GM19395 (cell line): ENCODE results near the gene GNPTG.

Experiments
- ATAC-seq: cut with Tn5 transposase; IDR thresholded peaks from one replicate; pipeline ENCODE4 v1.9.1; 2021; ENCODE audit warnings: mild to moderate bottlenecking, moderate library complexity; ENCODE audit not compliant: unreplicated experiment

Gene GNPTG

GRCh38 chr16:1346422-1347285 is 5.1 kb upstream of the GNPTG start:
- ATAC-seq = no peak

DNA sequence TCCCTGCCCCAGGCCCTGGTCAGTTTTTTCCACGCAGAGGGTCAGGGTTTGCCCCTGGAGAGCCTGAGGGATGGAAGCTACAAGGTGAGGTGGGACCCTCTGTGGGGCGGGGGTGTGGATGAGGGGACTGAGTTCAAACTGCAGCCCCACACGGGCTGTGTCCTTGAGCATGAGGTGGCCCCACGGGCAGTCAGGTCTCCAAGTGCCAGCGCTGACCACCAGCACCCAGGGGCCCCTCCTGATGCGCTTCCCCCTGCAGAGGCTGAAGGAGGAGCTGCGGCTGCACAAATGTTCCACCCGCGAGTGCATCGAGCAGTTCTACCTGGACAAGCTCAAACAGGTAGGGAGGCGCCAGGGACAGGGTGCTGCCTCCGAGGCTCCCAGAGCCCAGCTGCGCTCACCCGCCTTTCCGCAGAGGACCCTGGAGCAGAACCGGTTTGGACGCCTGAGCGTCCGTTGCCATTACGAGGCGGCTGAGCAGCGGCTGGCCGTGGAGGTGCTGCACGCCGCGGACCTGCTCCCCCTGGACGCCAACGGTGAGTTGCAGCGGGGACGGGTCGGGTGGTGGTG is 4.4 kb upstream of the GNPTG start:
- no peak for ATAC-seq

DNA sequence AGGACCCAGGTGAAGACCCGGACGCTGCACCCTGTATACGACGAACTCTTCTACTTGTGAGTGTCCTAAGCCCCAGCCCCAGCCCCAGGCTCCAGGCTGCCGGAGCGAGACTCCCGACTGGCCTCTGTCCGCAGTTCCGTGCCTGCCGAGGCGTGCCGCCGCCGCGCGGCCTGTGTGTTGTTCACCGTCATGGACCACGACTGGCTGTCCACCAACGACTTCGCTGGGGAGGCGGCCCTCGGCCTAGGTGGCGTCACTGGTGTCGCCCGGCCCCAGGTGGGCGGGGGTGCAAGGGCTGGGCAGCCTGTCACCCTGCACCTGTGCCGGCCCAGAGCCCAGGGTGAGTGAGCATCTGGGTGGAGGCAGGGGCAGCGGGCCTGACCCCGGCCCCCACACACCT is 3.8 kb upstream of the GNPTG start:
- ATAC-seq = no peak

- ATAC-seq = no peak
Measured at GRCh38 chr16:1348441-1348840, 3.3 kb upstream of the GNPTG start.

DNA sequence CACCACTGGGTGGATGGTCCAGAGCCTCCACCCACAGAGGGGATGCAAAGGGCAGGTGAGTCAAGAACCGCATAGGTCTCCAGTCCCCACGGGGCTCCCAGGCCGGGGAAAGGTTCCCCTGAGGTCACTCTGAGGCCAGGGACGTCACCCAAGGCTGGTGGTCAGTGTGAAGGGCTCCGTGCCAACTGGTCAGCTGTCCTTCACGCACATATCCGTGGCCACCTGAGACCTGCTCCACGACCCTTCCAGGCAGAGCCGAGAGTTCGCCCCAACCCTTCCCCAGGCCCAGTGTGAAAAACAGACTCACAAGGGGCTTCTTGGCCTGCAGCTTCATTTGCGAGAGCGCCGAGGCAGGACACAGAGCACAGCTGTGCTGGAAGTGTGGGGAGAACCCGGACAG is 2.8 kb upstream of the GNPTG start:
- no peak for ATAC-seq

DNA sequence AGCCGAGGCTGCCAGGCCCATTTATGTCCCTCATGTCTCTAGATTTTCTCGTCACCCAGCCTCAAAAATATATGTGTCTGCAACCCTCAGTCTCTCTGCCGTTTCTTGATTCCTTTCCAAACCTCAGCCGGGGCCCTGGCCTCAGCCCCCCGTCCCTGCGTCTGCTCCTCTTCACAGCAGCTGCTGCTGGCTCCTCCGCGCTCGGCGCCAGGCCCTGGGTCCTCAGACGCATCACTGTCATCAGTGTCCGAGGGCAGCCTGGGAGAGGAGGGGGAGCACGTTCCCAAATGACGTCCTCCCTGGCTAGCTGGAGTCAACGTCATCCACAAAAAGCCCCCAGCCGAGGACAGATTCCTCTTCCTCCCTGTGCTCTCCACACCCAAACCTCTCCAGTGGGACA is 2.4 kb upstream of the GNPTG start:
- ATAC-seq = no peak

DNA sequence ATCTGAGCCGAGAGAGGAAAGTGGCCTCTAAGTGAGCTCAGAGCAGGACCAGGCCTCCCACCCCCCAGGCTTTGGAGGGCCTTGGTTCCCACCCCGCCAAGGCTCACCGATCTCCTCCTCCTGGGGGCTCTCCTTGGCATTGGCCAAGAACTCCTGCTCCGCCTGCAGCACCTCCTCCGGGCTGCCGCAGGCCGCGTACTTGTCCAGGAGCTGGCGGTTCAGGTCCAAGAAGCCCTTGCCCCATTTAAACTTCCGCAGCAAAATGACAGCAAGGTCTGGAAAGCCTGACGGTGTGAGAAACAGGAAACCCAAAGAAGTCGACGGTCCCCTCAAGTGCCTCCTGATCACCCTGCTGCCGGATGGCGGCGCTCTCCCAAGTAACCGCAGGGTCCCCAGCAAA is 1.8 kb upstream of the GNPTG start:
- no peak for ATAC-seq

DNA sequence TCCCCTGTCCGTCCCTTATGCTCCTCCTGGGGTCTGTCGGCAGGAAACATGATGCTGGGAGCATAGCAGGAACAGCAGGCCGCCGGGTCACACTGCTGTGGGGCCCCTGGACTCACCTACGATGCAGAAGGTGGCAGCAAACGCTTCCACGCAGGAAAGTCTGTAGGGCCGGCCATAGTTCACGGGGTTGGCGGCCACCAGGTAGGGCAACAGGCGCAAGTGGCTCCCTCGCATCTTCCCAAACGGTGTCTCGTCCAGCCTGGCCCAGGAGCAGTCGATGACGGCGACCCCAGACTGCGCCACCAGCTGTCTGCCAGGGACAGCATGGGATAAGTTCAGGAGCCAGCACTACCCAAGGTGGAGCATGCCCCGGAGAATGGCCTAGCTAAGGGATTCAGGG is 1.0 kb upstream of the GNPTG start:
- no peak for ATAC-seq

- peak; percentile 11 for ATAC-seq
Measured at GRCh38 chr16:1351215-1351581, 533 bp upstream of the GNPTG start.

DNA sequence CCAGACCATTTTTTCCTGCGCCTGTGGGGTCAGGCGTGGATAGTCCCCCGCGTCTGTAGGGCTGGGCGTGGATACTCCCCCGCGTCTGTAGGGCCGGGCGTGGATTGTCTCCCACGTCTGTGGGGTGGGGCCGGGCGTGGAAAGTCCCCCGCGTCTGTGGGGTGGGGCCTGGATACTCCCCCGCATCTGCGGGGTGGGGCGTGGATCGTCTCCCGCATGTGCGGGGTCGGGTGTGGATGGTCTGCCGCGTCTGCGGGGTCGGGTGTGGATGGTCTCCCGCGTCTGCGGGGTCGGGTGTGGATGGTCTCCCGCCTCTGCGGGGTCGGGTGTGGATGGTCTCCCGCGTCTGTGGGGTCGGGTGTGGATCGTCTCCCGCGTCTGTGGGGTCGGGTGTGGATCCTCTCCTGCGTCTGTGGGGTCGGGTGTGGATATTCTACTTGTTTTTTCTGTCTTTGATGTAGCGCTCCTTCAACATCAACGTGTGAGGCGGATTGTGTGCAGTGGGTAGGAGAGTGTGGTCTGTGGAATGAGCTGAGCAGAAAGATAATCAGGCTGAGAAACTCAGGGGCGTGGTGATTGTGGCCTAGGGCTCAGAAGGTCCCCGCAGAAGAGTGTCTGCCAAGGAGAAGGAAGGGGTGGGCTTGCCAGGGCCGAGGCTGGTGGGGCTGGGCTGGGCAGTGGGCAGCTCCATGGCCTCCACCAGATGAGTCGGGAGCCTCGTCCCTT is 3.2 kb downstream of the GNPTG start:
- ATAC-seq = no peak

DNA sequence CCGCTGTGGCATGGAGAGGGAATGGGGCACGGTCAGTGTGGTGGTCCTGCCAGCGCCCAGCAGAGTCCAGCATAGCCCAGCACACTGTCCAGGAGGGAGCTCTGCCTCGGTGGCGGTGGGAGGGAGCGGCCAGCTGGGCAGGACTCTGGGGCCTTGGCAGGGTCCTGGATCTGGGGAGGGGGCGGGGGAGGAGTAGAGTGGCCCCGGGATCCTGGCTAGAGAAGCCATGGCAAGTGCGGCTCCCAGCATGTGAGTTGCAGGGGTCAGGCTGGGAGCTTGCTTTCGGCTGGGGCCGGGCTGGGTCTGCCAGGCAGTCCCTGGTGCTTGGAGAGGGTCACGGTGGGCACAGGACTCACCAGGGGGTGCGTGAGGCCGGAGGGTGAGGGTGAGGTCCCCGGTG is 3.9 kb downstream of the GNPTG start:
- ATAC-seq = no peak

DNA sequence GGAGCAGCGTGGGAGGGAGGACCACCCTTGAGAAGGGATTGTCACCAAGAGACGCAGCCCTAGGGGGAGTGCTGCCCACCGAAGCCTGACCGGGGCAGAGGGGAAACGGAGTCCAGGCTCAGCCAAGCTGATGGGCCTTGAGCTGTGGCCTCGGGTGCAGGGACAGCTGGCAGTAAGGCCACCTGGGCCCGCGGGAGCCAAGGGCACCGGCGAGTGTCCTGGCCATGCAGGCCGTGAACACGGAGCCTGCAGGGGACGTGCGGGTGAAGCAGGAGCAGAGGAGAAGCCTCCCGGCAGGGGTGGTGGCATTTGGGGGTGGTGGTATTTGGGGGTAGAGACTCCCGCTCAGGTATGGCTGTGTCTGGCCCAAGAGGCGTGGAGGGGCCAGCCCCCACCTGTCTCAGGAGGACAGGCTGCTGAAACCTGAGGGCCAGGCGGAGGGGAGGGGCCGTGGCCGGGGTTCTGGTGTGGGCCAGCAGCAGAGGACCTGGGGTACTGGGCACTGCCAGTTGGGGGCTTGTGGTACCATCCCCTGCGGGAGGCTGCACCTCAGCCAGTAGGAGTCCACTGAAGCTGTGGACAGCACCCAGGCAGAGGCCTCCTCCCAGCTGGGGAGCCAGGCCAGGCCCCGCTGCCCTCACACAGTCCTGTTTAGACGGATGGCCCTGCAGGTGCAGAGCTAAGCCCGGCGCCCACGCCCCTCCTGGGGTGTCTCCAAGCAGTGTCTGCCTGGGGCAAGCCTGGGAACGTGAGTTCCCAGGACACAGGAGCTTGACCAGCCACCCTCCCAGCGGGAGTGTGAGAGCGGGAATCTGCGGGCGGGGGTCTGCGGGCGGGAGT is 4.5 kb downstream of the GNPTG start:
- no peak for ATAC-seq

DNA sequence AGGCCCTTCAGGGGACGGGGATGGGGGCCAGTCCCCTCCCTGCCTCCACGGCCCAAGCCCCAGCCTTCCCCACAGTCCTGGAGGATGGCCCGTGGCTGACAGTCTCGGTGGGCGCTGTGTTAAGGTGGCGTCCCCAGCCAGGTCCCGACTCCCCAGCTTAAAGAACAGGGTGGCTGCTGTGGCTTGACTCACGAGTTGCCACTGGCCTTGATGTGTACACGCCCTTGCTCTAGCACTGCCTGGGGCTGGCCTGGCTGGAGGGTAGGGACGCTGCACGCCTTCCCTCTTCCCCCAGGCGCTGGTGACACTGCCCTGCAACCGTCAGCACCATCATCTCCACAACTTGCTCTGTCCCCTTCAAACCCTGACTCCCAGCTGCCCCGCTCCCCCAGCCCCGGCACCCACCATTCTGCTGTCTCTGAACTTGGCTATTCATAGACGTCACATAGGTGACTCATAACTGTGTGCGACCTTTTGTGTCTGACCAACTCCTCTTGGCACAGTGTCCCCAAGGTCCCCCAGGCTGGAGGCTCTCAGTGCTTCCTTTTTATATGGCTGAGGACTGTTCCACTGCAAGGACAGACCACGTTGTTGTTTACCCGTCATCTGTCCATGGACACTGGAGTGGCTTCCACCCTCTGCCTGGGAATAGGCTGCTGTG is 6.3 kb downstream of the GNPTG start:
- ATAC-seq = no peak

DNA sequence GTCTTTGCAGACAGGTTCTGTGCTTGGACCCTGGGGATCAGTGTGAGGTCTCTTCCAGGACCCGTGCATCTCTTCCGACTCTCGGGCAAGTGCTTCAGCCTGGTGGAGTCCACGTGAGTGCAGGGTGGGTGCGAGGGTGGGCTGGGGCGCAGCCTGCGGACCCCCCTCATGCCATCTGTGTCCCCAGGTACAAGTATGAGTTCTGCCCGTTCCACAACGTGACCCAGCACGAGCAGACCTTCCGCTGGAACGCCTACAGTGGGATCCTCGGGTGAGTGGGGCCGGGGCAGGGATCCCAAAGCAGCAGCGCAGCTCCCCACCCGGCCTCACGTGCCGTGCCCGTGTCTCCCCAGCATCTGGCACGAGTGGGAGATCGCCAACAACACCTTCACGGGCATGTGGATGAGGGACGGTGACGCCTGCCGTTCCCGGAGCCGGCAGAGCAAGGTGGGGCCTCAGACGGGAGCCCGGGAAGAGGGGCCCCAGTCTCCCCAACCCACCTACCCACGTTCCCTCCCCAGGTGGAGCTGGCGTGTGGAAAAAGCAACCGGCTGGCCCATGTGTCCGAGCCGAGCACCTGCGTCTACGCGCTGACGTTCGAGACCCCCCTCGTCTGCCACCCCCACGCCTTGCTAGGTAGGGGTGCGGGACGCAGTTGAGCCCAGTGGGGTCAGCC is 10.1 kb downstream of the GNPTG start:
- ATAC-seq = no peak

- ATAC-seq = no peak
Measured at GRCh38 chr16:1362807-1363206, 11.1 kb downstream of the GNPTG start.

GRCh38 chr16:1363501-1364041 is 11.8 kb downstream of the GNPTG start:
- no peak for ATAC-seq

DNA sequence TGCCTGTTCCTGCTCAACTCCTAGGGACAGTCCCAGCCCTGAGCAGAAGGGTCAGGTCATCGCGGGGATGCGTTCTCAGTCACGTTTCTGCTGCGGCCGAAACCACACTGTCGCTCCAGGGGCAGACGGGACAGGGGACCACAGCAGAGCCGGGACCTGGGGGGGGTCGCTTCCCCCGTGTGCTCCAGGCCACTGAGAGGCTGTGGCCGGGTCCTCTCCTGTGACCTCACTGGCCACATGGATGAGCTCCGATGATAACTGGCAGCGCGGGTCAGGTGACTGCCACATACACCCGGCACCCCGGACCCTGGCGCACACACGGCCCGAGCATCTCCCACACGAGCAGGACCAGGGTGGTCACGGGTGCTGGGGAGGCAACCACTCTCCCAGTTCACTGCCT is 12.8 kb downstream of the GNPTG start:
- no peak for ATAC-seq

DNA sequence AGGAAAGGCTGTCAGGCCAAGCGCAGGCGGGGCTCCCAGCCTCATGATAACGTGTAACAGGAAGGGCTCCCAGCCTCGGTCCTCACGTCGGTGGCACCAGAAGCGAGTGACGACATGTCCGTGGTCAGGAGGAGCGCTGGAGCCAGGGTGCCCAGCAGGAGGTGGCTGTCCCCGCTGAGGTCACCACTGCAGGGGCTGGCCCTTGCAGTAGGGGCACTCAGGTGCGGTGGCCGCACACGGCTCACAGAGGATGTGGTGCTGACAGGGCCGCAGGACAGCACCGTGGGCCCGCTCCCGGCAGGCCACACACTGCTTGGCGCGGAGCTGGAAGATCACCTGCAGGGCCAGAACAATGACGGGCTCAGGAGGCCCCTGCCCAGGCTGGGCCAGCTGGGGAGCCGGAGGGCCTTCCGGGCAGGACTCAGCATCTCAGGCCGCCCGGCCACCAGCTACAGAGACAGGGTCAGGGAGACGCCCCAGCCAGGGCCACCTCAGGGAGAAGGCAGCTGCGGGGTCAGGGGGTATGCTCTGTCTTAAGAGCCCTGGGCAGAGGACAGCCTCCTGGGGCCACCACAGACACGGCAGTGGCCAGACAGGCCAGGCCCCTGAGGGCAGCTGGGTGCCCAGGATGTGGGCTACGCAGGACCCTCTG is 14.5 kb downstream of the GNPTG start:
- no peak for ATAC-seq

DNA sequence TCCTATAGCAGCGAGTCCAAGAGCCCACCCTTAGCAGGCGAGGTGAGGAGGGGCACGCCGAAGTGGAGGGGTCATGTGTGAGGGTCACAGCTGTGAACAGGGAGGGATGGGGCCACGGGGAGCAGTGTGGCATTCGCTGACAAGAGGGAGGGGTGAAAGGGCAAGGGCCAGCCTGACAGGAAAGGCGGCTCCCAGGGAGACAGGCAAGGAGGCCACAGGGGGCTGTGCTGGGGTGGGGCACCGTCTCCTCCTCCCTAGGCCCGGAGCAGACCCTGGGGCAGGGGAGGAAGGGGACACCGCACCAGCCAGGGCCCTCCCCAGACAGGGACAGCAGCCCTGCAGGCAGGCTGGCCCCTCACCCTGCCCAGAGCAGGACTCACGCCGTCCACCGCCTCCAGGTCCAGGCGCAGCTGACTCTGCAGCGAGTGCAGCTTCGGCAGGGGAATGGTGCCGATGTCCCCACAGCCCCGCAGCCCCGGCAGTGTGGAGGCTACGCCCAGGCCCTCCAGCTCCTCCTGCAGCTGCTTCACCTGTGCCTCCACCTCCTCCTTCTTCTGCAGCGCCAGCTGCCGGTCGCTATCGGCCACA is 15.1 kb downstream of the GNPTG start:
- ATAC-seq = no peak
